Activated T-cell treated with anti-CD3 and anti-CD28 coated beads, Interleukin-2, amount 50 U/mL, for 48 hours (primary cell): ENCODE results near the gene TP73.

ENCODE experiments used
- DNase-seq, 2 experiments: peaks; one replicate each; pipeline ENCODE4 v3.0.0-alpha.2; 2020

The TP73 gene

DNA sequence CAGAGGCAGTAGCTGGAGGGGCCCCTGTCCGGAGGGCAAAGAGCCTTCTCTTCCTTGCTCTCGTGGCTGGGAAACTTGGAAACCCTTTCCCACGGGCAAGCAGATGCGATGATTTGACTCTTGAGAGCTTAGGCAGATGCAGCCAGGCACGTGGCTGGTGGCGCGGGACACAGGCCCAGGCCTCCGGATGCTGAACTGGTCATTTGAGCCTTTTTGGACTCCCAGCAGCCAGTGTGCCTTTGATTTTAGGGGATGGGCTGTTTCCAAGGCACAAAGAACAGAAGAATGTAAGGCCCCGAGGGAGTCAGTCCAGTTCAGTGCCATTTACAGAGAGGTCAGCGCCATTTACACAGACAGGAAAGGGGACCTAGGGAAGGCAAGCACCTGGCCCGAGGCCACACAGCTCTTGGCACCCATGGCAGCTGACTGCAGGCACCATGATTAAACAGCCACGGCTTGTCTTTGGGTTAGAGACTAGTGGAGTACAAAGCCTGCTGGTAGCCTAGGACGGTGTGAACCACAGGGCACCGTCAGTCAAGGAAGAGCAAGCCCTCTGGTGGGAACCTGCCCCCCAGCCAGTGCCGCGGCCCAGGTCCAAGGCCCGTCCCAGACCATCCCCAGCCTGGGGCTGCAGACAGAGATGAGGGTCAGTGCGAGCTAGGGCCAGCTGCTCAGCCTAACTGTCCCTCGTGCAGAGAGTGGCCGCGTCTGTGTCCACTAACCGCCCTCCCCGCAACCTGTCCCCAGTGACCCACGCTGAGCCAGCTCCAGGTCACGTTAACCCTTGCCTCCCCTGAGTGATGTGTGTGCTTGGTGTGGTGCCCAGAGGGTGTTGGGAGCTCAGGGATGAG, 79.5 kb downstream of the TP73 start:
- DNase-seq, result no peak

DNA sequence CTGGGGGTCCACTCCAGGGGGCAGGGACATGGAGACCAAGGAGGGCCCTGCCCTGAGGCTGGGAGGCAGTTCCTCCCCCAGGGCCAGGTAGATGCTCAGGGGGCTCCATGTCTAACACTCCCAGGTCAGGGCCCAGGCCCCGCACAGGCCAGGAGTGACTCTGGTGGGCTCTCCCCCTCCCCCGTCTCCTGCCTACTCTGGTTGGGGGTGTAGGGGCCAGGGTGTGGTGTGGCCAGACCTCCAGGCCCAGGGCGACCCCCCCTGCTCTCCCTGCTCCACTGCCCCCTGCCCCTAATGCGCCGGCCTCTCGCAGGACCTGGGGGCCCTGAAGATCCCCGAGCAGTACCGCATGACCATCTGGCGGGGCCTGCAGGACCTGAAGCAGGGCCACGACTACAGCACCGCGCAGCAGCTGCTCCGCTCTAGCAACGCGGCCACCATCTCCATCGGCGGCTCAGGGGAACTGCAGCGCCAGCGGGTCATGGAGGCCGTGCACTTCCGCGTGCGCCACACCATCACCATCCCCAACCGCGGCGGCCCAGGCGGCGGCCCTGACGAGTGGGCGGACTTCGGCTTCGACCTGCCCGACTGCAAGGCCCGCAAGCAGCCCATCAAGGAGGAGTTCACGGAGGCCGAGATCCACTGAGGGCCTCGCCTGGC, 80.2 kb downstream of the TP73 start:
- DNase-seq, result no peak

DNA sequence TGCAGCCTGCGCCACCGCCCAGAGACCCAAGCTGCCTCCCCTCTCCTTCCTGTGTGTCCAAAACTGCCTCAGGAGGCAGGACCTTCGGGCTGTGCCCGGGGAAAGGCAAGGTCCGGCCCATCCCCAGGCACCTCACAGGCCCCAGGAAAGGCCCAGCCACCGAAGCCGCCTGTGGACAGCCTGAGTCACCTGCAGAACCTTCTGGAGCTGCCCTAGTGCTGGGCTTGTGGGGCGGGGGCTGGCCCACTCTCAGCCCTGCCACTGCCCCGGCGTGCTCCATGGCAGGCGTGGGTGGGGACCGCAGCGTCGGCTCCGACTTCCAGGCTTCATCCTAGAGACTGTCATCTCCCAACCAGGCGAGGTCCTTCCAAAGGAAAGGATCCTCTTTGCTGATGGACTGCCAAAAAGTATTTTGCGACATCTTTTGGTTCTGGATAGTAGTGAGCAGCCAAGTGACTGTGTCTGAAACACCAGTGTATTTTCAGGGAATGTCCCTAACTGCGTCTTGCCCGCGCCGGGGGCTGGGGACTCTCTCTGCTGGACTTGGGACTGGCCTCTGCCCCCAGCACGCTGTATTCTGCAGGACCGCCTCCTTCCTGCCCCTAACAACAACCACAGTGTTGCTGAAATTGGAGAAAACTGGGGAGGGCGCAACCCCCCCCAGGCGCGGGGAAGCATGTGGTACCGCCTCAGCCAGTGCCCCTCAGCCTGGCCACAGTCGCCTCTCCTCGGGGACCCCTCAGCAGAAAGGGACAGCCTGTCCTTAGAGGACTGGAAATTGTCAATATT, 81.0 kb downstream of the TP73 start:
- no peak for DNase-seq

DNA sequence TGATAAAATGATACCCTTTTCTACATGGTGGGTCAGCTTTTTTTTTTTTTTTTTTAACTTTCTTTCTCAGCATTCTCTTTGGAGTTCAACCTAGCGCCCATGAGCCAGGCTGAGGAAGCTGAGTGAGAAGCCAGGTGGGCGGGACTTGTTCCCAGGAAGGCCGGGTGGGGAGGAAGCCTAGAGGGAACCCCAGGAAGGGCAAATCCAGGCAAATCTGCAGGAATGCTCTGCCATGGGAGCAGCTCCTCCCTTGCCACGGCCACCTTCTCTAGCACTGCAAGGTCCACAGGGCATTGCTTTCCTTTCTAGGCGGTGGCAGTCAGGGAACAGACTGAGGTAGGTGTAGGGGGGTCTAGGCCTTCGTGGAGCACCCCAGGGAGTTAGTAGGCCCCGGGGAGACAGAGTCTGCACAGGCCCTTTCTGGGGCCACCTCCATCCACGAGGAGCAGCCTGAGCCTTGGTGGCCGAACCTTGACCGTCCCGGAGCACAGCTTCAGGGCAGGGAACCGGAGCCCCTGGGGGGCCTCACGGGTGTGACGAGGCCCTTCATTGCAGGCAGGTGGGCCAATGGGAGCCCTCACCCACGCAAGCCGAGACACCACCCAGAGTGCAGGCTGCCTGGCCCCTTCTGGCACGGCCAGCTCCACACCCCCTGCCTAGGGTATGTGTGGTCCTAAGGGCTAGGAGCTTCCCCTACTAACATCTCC, 81.7 kb downstream of the TP73 start:
- DNase-seq, result no peak

DNA sequence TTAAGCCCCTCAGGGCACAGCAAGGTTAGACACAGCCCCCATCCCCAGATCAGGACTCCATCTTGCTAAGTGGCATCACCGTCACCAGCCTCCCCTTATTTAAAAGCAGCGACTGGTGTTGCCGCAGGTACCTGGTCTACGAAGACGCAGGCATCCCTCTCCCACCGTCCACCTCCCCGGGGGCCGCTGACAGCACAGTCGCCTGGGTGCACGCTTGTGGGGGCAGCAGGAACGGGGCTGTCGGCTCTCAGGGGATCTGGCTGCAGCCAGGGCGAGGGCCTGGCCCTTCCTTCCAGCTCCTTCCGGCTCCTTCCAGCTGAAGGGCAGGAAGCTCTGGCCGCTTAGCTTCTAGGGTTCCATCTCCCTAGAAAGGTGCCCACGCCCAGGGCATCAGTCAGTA, 82.3 kb downstream of the TP73 start:
- DNase-seq, result no peak

DNA sequence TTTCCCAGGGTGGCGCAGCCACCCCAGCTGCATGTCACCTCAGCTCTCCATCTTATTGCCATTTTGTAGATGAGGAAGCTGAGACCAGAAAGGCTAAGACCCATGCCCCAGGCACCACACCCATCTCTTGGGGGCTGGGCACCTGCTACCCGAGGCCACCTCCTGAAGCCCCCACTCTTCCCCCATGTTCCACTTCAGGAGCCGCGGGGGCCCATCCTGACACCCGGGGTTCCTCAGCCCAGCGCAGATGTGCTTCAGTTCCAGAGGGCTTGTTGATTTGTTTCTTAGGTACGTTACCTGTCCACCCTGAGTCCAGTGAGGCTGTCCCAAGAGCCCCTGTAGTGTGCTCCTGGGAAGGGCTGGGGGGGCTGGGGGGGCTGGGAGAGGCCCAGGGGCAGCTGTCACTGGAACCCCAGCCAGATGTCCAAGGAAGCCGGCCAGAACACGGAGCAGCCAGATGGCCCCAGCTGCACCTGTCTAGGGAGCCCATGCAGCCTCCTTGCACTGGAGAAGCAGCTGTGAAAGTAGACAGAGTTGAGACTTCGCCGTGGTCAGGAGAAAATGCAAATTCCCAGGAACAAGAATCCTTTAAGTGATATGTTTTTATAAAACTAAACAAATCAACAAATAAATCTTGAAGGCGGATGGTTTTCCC, 82.8 kb downstream of the TP73 start:
- DNase-seq, result no peak

DNA sequence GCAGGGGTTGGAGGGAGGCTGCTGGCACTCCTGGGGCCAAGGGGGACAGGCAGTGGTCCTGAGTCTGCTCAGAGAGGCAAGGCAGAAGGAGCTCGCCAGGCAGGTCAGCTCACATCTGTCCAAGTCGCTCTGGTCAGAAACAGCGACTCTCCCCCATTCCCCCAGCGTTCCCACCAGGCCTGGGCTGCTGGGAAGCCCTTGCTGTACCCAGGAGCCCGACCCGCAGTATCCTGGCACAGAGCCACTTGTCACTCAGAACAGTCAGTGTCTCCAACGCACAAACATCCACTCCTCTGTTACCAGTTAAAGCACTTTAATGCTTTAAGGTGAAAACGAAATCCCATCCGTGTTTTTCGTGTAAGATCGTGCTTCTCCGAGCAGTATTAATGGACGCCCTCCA, 83.4 kb downstream of the TP73 start:
- no peak for DNase-seq

DNA sequence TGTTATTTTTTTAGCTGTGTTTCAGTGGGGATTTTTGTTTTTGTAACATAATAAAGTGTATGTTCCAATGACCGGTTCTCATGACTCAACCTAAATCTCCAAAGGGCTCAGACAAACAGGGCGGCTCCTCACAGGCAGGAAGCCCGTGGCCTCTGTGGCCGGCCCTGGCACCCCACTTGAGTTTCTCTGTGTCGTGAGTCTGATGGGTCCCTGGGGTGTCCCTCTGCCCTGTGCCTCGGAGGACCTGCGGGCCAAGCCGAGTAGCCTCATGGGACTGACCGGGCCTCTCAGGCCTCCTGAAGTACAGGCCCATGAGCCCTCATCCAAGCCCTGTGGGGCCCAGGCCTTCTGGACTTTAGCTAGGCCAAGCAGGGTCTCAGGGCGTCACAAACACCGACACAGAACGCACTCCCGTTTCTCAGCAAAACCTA, 83.8 kb downstream of the TP73 start:
- no peak for DNase-seq

DNA sequence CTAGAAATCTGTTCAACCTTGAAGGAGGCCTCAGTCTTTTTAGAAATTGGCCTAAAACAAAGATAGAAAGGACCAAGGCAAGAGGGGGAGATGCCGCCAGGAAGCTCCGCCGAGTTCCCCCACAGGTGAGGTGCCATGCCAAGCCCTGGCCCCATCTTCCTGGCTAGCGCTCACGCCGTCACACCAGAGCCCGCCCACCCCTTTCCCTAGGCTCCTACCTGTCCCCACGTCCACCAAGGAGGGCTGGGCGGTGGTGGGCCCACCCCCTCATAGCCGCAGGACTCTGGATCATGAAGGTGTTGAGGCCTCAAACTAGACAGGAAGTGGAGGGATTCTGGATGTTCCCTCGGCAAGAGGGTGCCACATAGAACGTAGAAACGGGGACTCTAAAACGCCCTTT, 84.4 kb downstream of the TP73 start:
- DNase-seq, result no peak

DNA sequence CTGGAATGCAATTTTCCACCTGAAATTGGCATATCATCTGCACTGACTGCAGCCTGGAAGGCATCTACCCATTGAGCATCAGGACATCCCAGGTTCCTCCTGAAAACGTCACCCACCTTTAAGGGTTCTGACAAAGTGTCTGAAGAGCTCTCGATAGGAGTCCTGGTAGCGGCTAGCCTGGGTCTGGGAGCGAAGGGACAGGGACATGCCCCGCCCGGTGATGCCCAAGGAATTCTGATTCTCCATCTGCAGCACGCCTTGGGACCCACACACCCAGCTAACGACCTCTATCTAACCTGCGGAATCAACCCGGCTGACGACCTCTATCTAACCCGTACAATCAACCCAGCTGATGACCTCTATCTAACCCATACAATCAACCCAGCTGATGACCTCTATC, 86.6 kb downstream of the TP73 start:
- DNase-seq, result no peak

DNA sequence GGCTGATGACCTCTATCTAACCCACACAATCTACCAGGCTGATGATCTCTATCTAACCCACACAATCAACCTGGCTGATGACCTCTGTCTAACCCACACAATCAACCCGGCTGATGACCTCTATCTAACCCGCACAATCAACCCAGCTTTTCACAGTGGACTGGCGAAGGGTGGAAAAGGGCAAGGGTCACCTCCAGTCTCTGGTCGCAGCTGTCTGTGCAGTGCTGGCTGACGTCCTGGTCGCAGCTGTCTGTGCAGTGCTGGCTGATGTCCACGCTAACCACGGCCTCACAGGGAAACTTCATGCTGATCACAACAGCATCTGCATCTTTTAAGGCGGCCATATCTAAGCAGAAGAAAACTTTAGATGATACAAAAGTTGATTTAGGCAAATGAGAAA, 87.7 kb downstream of the TP73 start:
- no peak for DNase-seq

DNA sequence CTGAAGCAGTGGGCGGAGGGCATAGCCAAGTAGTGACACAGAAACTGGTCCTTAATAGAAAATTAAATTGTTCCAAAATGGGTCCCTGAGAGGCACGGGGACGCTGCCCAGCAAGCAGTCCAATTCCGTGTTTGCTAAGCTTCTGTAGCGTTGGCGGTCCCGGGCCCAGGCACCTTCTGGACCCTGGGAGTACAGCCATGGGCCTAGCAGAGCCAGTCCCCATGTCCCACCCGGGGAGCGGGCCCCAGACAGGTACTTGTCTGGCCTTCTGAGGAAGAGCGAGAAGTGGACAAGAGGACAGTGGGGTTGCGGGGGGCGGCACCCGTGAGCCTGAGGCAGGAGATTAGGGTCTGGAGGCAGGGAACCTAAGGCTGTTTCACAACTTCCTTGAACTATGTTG, 88.4 kb downstream of the TP73 start:
- no peak for DNase-seq

DNA sequence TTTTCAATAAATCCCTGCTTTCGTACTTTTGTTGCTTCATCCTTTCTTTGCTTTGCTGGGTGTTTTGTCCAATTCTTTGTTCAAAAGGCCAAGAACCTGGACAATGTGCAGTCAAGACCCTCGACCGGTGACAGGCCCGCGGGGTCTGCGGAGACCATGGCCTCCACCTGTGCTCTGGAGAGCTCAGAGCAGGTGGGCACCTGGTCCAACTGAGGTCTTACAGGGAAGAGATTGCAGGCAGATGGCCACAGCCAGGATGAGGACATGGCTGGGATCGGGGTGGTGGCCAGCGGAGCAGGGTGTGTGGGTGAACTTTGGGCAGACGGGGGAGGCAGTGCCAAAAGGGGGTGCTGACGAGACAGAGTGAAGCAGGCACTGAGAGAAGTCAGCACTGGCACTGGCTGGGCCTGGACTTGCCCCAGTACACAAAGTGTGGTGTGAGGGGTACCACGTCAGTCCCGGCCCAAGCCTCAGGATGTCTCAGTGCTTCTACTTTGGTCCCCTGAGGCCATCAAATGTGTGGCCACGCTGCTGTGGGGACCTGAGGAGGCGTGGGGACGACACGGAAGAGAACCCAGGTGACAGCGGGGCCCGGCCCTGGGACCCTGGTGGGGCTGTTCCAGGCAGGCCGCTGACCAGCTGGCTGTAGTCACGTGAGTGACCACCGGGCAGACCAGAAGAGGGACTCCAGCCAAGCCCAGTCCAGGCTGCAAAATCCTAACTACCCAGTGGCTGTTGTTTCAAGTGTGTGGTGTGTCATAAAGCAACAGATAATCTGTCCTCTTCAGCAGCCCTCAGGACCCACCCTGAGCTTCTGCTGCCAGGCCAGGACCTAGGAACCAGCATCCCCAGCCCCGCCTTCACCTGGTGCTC, 89.5 kb downstream of the TP73 start:
- no peak for DNase-seq

DNA sequence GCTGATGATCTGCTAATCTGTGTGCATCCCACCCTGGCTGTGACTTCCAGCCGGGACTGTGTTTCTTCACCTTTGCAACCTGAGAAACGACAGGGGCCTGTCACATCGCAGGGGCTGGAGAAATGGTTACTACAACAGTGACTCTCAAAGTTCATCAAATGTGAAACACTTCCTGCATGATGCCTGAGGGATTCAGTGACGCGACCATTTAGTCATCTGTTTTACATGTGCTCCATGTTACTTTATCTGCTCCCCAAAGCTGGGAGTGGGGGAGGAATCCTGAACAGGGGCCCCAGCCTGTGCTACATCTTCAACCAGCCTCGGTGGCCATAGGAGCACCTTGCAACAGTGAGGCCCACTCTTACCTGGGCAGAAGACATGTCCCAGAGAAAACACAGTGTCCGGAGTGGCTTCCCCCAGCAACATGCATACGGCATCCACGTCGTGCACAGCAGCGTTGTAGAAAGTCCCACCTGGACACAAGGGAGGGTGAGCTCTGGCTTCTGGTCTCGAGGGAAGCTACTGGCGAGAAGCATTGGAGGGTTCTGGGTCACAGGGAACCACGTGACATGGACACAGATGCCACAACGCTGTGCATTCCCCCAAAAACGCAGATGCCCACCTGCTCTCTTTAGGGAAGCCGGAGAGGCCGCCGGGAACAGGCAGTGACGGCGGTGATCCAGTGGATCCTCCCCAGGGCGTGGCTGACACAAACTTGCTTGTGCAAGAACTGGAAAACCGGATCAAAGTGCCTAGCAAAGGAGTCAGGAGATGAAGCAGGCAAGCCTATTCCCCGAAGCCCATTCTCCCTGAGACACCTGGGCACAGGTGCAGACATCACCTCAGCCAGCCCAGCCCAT, 90.4 kb downstream of the TP73 start:
- no peak for DNase-seq

DNA sequence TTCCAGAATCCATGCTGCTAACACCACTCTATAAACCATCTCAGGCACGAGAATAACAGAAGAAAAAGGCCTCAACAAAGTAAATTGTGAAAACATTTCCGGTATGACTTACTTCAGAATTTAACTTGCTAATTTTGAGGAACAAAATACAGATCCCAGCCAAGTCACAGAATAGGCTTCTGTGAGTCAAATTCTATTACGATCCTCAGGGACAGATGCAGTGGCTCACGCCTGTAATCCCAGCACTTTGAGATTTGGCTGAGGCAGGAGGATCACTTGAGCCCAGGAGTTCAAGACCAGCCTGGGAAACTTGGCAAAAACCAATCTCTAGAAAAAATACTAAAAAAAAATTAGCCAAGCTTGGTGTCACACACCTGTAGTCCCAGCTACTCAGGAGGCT, 91.1 kb downstream of the TP73 start:
- no peak for DNase-seq

DNA sequence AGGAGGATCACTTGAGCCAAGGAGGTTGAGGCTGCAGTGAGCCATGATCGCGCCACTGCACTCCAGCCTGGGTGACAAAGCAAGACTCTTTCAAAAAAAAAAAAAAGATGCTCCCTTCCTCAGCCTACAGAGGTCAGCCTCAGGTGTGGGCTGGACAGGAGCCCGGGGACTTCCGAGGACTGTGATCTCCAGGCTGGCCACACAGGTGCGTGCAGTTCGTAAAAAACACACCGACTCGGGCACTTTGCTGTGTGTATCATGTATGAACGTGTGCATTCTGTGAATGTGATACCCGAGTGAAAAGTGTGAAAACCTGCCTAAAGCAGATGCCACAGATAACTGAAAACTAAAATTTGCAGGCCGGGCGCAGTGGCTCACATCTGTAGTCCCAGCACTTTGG, 91.5 kb downstream of the TP73 start:
- no peak for DNase-seq

DNA sequence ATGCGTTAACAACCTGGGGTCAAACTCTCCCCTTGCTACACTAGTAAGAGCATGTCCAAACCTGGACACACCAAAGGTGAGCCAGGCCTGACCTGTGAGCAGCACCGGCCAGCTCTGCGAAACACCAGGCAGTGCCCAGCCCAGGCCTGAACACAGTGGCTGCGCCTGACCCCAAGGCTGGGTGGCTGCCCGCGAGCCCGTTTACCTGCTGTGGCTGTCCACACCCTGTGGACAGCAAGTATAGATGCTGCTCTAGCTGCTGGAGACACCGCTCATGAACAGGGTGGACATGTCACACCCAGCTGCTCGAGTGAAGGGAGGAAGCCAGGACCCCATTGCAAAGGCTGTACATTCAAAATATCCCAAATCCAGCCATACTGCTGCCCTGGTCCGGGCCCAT, 92.3 kb downstream of the TP73 start:
- DNase-seq, result no peak

DNA sequence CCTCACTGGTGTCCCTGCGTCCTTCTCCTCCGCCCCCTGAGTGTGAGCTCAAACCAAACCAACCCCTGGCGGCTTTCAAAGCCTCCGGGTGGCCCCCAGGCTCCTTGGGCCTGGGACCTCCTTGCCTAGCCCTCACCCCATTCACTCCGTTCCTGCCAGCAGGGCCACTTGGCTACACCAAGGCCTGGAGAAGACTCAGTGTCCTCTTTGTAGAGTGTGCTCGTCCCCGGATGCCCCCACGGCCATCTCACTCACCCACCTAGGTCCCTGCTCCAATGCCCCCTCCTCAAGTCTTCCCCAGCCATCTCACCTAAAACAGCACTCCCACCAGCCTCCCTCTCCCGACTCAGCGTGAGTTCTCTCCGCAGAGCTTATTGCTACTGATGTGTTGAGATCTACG, 92.8 kb downstream of the TP73 start:
- DNase-seq, result no peak

DNA sequence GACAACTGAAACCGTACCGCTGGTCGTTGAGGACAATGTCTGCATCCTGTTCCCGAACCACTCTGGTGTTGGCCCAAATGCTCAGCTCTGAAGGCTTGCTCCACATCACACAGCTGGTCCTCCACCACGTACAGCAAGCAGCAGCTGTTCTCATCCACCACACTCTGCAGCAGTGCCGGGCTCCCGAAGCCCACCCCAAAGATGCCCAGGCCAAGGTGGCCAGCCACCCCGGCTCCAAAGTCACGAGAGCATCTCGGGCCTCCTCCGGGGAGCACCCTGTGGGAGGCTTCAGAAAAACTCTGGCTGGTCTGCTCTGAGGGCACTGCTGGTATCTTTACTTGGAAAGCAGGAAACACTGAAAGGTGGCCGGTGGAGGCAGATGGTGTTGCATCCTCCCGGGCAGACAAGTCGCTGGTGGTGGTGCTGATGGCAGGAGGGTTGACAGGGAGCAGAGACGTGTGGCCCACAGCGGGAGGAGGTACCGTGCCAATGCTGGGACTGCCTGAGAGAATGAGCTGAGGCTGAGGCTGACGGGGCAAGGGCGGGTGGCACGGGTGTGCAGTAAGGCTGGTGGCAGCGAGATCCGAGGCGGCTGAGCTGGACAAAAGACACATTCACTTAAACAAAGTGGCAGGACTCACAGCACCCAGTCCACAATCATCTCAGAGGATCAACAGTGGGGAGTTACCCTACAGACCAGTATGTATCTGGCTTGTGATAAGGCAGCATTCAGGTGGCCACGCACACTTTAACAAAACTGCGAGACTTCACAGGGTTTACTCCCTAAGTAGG, 93.5 kb downstream of the TP73 start:
- DNase-seq, result no peak

DNA sequence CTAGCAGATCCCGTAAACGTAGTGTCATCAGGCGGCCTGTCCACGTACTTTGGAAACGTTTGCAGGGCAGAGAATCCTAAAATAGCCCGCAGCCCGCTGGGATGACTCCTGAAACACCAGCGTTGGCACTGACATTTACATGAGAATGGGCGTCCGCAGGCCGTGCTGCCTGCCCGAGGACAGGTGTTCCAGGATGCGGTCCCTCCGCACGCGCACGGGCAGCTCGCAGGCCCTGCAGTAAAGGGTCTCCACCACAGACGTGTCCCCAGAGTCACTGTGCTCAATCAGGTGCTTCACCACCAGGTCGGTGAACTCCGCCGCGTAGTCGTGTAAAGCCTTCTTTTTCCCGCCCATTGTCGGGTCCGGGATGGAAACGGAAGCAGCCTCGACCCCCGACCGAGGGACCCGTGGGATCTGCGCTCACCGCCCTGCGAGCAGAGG, 94.1 kb downstream of the TP73 start:
- peak; percentile 31 to 33 for DNase-seq
